IMR-90 (cell line): Measurements from ENCODE around the gene TMCO1. TPM values are rescaled to one million over a fixed set of nuclear protein-coding genes. Genes with fewer than 3 reads are reported as not detected.

ENCODE experiments used
- ATAC-seq: fragments of 200-7000 bp; cut with Tn5 transposase; 2 replicates; pipeline ENCODE4 v1.9.1; 2020; ENCODE audit warnings: low read depth, mild to moderate bottlenecking, moderate library complexity
- BruUV-seq: library from RNA; stranded (reverse); fragments of 400-500 nt; replicated peaks from 2 replicates; lab custom pipeline; 2021; lab: Mats Ljungman, UMichigan
- CTCF ChIA-PET: fragments of 300-600 bp; formaldehyde crosslinking; extraction: SDS; loops from one replicate; lab custom pipeline; 2021; ENCODE audit warnings: antibody characterized with exemption; lab: Yijun Ruan, JAX
- POLR2A ChIA-PET: fragments of 300-600 bp; sonication (Branson Sonifier 250); formaldehyde crosslinking; loops from one replicate; lab custom pipeline; 2022; ENCODE audit warnings: antibody characterized with exemption; ENCODE audit not compliant: unreplicated experiment; lab: Charles Lee
- DNase-seq: peaks from one replicate; pipeline ENCODE4 v3.0.0; 2013
- H2AFZ ChIP-seq: replicated peaks from 2 replicates; pipeline ENCODE3; 2013; ENCODE audit warnings: low read length, mild to moderate bottlenecking; ENCODE audit not compliant: poor library complexity
- H2AK5ac ChIP-seq: 2 replicates; pipeline ENCODE4 v1.6.1; 2013; ENCODE audit warnings: low read depth, low read length, inconsistent platforms
- H2AK9ac ChIP-seq: replicated peaks from 2 replicates; pipeline ENCODE3; 2013; ENCODE audit warnings: mild to moderate bottlenecking, low read depth, low read length, moderate library complexity; ENCODE audit not compliant: poor library complexity
- H2BK120ac ChIP-seq: 2 replicates; pipeline ENCODE4 v1.6.1; 2013; ENCODE audit warnings: low read depth, low read length, inconsistent platforms
- H2BK15ac ChIP-seq: 3 replicates; pipeline ENCODE4 v1.6.1; 2013; ENCODE audit warnings: low read depth, low read length, inconsistent platforms
- H2BK20ac ChIP-seq: 2 replicates; pipeline ENCODE4 v1.6.1; 2013; ENCODE audit warnings: low read depth, mild to moderate bottlenecking, inconsistent platforms, low read length, moderate library complexity
- H2BK5ac ChIP-seq: 2 replicates; pipeline ENCODE4 v1.6.1; 2013; ENCODE audit warnings: mild to moderate bottlenecking, low read depth, low read length, inconsistent platforms; ENCODE audit not compliant: poor library complexity, severe bottlenecking
- H3K14ac ChIP-seq: replicated peaks from 2 replicates; pipeline ENCODE4 v1.6.1; 2013; ENCODE audit warnings: low read depth, low read length, inconsistent platforms
- H3K18ac ChIP-seq: 2 replicates; pipeline ENCODE4 v1.6.1; 2013; ENCODE audit warnings: low read depth, low read length, control low read depth
- H3K23ac ChIP-seq: 2 replicates; pipeline ENCODE4 v1.6.1; 2013; ENCODE audit warnings: low read depth, low read length, inconsistent platforms
- H3K27ac ChIP-seq: 2 replicates; pipeline ENCODE4 v1.5.1; 2013; ENCODE audit warnings: mild to moderate bottlenecking, control low read depth, low read length; ENCODE audit not compliant: insufficient read depth
- H3K27me3 ChIP-seq: 2 replicates; pipeline ENCODE4 v1.6.1; 2013; ENCODE audit warnings: low read length; ENCODE audit not compliant: control insufficient read depth, insufficient read depth
- H3K36me3 ChIP-seq: 2 replicates; pipeline ENCODE4 v1.6.1; 2013; ENCODE audit warnings: low read length, mixed read lengths; ENCODE audit not compliant: control insufficient read depth, insufficient read depth
- H3K4ac ChIP-seq: 2 replicates; pipeline ENCODE4 v1.6.1; 2013; ENCODE audit warnings: low read depth, low read length, inconsistent platforms
- H3K4me1 ChIP-seq: 2 replicates; pipeline ENCODE4 v1.6.1; 2013; ENCODE audit warnings: low read length, mixed read lengths; ENCODE audit not compliant: control insufficient read depth, insufficient read depth
- H3K4me2 ChIP-seq: 2 replicates; pipeline ENCODE4 v1.6.1; 2013; ENCODE audit warnings: low read depth, mild to moderate bottlenecking, control low read depth, low read length, moderate library complexity
- H3K4me3 ChIP-seq: 2 replicates; pipeline ENCODE4 v1.5.1; 2013; ENCODE audit warnings: low read depth, mild to moderate bottlenecking, control low read depth, low read length, moderate library complexity; ENCODE audit not compliant: insufficient read depth
- H3K56ac ChIP-seq: 2 replicates; pipeline ENCODE4 v1.6.1; 2013; ENCODE audit warnings: low read length, inconsistent platforms; ENCODE audit not compliant: insufficient read depth; ENCODE audit errors: extremely low read depth
- H3K79me1 ChIP-seq, 2 experiments: 2 replicates each; pipeline ENCODE4 v1.6.1; 2013; ENCODE audit warnings: low read length in 2 of 2, inconsistent platforms in 1 of 2, low read depth in 1 of 2
- H3K9ac ChIP-seq: 2 replicates; pipeline ENCODE4 v1.6.1; 2013; ENCODE audit warnings: low read depth, low read length, control low read depth
- H3K9me1 ChIP-seq: 2 replicates; pipeline ENCODE4 v1.6.1; 2013; ENCODE audit warnings: low read length, inconsistent platforms; ENCODE audit not compliant: insufficient read depth
- H3K9me3 ChIP-seq: 2 replicates; pipeline ENCODE4 v1.6.1; 2013; ENCODE audit warnings: low read length; ENCODE audit not compliant: control insufficient read depth, insufficient read depth
- H4K20me1 ChIP-seq: 2 replicates; pipeline ENCODE4 v1.6.1; 2013; ENCODE audit warnings: low read length, inconsistent platforms; ENCODE audit not compliant: insufficient read depth
- H4K5ac ChIP-seq: 2 replicates; pipeline ENCODE4 v1.6.1; 2013; ENCODE audit warnings: mild to moderate bottlenecking, low read depth, low read length, control low read depth
- H4K8ac ChIP-seq, 2 experiments: 2 replicates each; pipeline ENCODE4 v1.6.1; 2013; ENCODE audit warnings: low read depth in 2 of 2, low read length in 2 of 2, control low read depth in 1 of 2, inconsistent platforms in 1 of 2
- H4K91ac ChIP-seq: 2 replicates; pipeline ENCODE4 v1.6.1; 2013; ENCODE audit warnings: low read depth, low read length, inconsistent platforms; ENCODE audit not compliant: insufficient read depth
- BHLHE40 ChIP-seq: fragments of 150-350 bp; IDR thresholded peaks from 2 replicates; pipeline ENCODE4 v1.6.1; 2016; ENCODE audit warnings: mild to moderate bottlenecking, low read depth, low read length
- CEBPB ChIP-seq: IDR thresholded peaks from 2 replicates; pipeline ENCODE4 v1.6.1; 2012; ENCODE audit warnings: low read depth, low read length, improper control_type of control experiment
- CHD1 ChIP-seq: IDR thresholded peaks from 2 replicates; pipeline ENCODE4 v1.6.1; 2012; ENCODE audit warnings: low read depth, low read length, improper control_type of control experiment
- CTCF ChIP-seq: conservative IDR thresholded peaks from 2 replicates; pipeline ENCODE4 v1.5.1; 2012; ENCODE audit warnings: mild to moderate bottlenecking, low read depth, low read length, improper control_type of control experiment
- ELK1 ChIP-seq: fragments of 150-350 bp; IDR thresholded peaks from 2 replicates; pipeline ENCODE4 v1.6.1; 2016; ENCODE audit warnings: low read depth, mild to moderate bottlenecking, low read length, moderate library complexity, borderline replicate concordance
- FOS ChIP-seq: fragments of 150-350 bp; IDR thresholded peaks from 2 replicates; pipeline ENCODE4 v1.6.1; 2016; ENCODE audit warnings: low read depth, low read length
- MAFK ChIP-seq: IDR thresholded peaks from 2 replicates; pipeline ENCODE4 v1.6.1; 2012; ENCODE audit warnings: low read depth, low read length, improper control_type of control experiment
- MAZ ChIP-seq: IDR thresholded peaks from 2 replicates; pipeline ENCODE4 v1.6.1; 2012; ENCODE audit warnings: low read depth, mild to moderate bottlenecking, low read length, improper control_type of control experiment, moderate library complexity, borderline replicate concordance
- MXI1 ChIP-seq: IDR thresholded peaks from 2 replicates; pipeline ENCODE4 v1.6.1; 2012; ENCODE audit warnings: low read depth, mild to moderate bottlenecking, low read length, moderate library complexity, borderline replicate concordance
- NFE2L2 ChIP-seq: fragments of 150-350 bp; IDR thresholded peaks from 2 replicates; pipeline ENCODE4 v1.6.1; 2016; ENCODE audit warnings: low read depth, mild to moderate bottlenecking, low read length
- POLR2A ChIP-seq: IDR thresholded peaks from 2 replicates; pipeline ENCODE4 v1.6.1; 2012; ENCODE audit warnings: mild to moderate bottlenecking, low read depth, low read length
- RAD21 ChIP-seq: IDR thresholded peaks from 2 replicates; pipeline ENCODE4 v1.6.1; 2012; ENCODE audit warnings: low read length, improper control_type of control experiment
- RCOR1 ChIP-seq: IDR thresholded peaks from 2 replicates; pipeline ENCODE4 v1.6.1; 2012; ENCODE audit warnings: mild to moderate bottlenecking, low read length, improper control_type of control experiment; ENCODE audit not compliant: insufficient replicate concordance
- RFX5 ChIP-seq: IDR thresholded peaks from 2 replicates; pipeline ENCODE4 v1.8.0; 2012; ENCODE audit warnings: low read depth, mild to moderate bottlenecking, low read length, moderate library complexity
- SMC3 ChIP-seq: fragments of 150-350 bp; IDR thresholded peaks from 2 replicates; pipeline ENCODE4 v1.6.1; 2016; ENCODE audit warnings: low read depth, mild to moderate bottlenecking, antibody characterized with exemption, low read length, moderate library complexity
- USF2 ChIP-seq: fragments of 150-350 bp; IDR thresholded peaks from 2 replicates; pipeline ENCODE4 v1.6.1; 2017; ENCODE audit warnings: mild to moderate bottlenecking, antibody characterized with exemption, low read length, low read depth
- dilution Hi-C: fragments of 300-500 bp; cut with HindIII; formaldehyde crosslinking; loops from one replicate; pipeline ENCODE4 v1.14.3; 2018; ENCODE audit warnings: low sequenced_read_pairs; ENCODE audit not compliant: unreplicated experiment
- in situ Hi-C: fragments of 300-500 bp; cut with MboI; formaldehyde crosslinking; loops from 3 replicates; pipeline ENCODE4 v1.14.3; 2019; ENCODE audit warnings: low sequenced_read_pairs, inconsistent platforms, mixed read lengths
- intact Hi-C: fragments of 100-400 bp; cut with micrococcal nuclease; formaldehyde crosslinking; loops from 2 replicates; pipeline ENCODE4 v1.10.0; 2022
- polyA plus RNA-seq, 3 experiments: library from polyadenylated mRNA; depleted of rRNA; stranded (reverse); fragments of >200 nt; gene quantifications; 2 replicates each; pipeline ENCODE4 v1.2.3, GENCODE V29; 2012; ENCODE audit warnings: low replicate concordance in 1 of 3
- total RNA-seq: library from RNA; depleted of rRNA; stranded (reverse); fragments of >200 nt; gene quantifications from 2 replicates; pipeline ENCODE4 v1.2.3, GENCODE V29; 2012

Gene TMCO1
- total and polyA plus RNA-seq, 2 of the 4 experiments (the other 2 are of a cell fraction): 86.4 to 113 TPM

GRCh38 chr1:165799387-165799786 is 30.7 kb upstream of the TMCO1 start:
- Histone ChIP-seq H3K4me2 (no peak overlapping the region), H3K56ac (no peak overlapping the region), H4K5ac (no peak overlapping the region), H2BK20ac (no peak overlapping the region), H3K4me3 (no peak overlapping the region), H3K27me3 (no peaks in the 10 kb centered on the region), H3K27ac (no peak overlapping the region), H2BK15ac (no peak overlapping the region), H3K4me1 (peaks cover 3% of the 10 kb centered on the region; the same call in 1 of the 2 replicates), H4K91ac (no peak overlapping the region), H4K20me1 (no peaks in the 10 kb centered on the region), H3K14ac (no peak overlapping the region), H2BK5ac (no peak overlapping the region), H2AK5ac (no peak overlapping the region), H3K4ac (no peak overlapping the region), H2AFZ (no peak overlapping the region), H3K36me3 (no peaks in the 10 kb centered on the region), H3K23ac (no peak overlapping the region), H3K9me1 (no peaks in the 10 kb centered on the region), H2AK9ac (no peak overlapping the region), H3K9me3 (peaks cover 5% of the 10 kb centered on the region), H2BK120ac (no peak overlapping the region), H3K9ac (no peak overlapping the region), H3K18ac (no peak overlapping the region), H4K8ac (no peak overlapping the region), H3K79me1 (no peaks in the 10 kb centered on the region)
- intact Hi-C loops (no loop called here), in situ Hi-C loops (no loop called here), dilution Hi-C loops (no loop called here)
- ATAC-seq: no peak
- POLR2A ChIA-PET: no interaction called here
- no TSS peak for BruUV-seq
- DNase-seq: no peak
- TF ChIP-seq POLR2A (no peak), RFX5 (no peak), MAZ (no peak), MAFK (no peak), SMC3 (no peak), RAD21 (no peak), FOS (no peak), MXI1 (no peak), ELK1 (no peak), CTCF (no peak), NFE2L2 (no peak), BHLHE40 (no peak), CHD1 (no peak), RCOR1 (no peak), CEBPB (no peak), USF2 (no peak)
- CTCF ChIA-PET: no interaction called here
